HUES64 (cell line): ENCODE measurements around the gene XKR7.

ENCODE experiments used
- H3K27ac ChIP-seq: 2 replicates; pipeline ENCODE4 v1.7.0; 2013; ENCODE audit warnings: low read depth, low read length, inconsistent platforms
- H3K27me3 ChIP-seq: 2 replicates; pipeline ENCODE4 v1.6.1; 2013; ENCODE audit warnings: mild to moderate bottlenecking, low read length; ENCODE audit not compliant: insufficient read depth
- H3K36me3 ChIP-seq: 2 replicates; pipeline ENCODE4 v1.6.1; 2013; ENCODE audit warnings: mild to moderate bottlenecking, low read length; ENCODE audit not compliant: insufficient read depth
- H3K4me1 ChIP-seq: 2 replicates; pipeline ENCODE4 v1.6.1; 2013; ENCODE audit warnings: mild to moderate bottlenecking, low read length, moderate library complexity; ENCODE audit not compliant: insufficient read depth
- H3K4me3 ChIP-seq: 2 replicates; pipeline ENCODE4 v1.5.1; 2013; ENCODE audit warnings: mild to moderate bottlenecking, low read length, moderate library complexity
- H3K9ac ChIP-seq: 2 replicates; pipeline ENCODE4 v1.6.1; 2013; ENCODE audit warnings: mild to moderate bottlenecking, low read depth, low read length
- H3K9me3 ChIP-seq: 2 replicates; pipeline ENCODE4 v1.6.1; 2013; ENCODE audit warnings: low read depth, low read length; ENCODE audit not compliant: insufficient read depth
- WGBS: fragments of 150-250, 120-280 bp; methylation state at CpG from one replicate; pipeline ENCODE4 v1.1.7; 2013; ENCODE audit warnings: missing lambda C conversion rate; 5-methylcytosine and 5-hydroxymethylcytosine counted together

XKR7 gene

GRCh38 chr20:32018269-32019155, 50.6 kb downstream of the XKR7 start:
- under 1% methylated on average over 67 of the region's 67 CpGs for WGBS
- peak overlapping the region; percentile 64; the same call in 1 of the 2 replicates for H3K27ac ChIP-seq
- no peaks in the 10 kb centered on the region for H3K36me3 ChIP-seq
- peak overlapping the region; percentile 60 for H3K9ac ChIP-seq
- H3K9me3 ChIP-seq: no peaks in the 10 kb centered on the region
- peak overlapping the region; percentile 81 for H3K4me3 ChIP-seq
- H3K27me3 ChIP-seq: peaks cover 19% of the 10 kb centered on the region
- H3K4me1 ChIP-seq: peaks cover 7% of the 10 kb centered on the region

GRCh38 chr20:32019156-32019510, 51.2 kb downstream of the XKR7 start:
- peaks cover 19% of the 10 kb centered on the region for H3K27me3 ChIP-seq
- H3K27ac ChIP-seq: no peak overlapping the region
- no peaks in the 10 kb centered on the region for H3K9me3 ChIP-seq
- H3K4me3 ChIP-seq: peak overlapping the region; percentile 81
- under 1% methylated on average over 42 of the region's 42 CpGs for WGBS
- H3K9ac ChIP-seq: peak overlapping the region; percentile 60; the same call in 1 of the 2 replicates
- no peaks in the 10 kb centered on the region for H3K36me3 ChIP-seq
- peaks cover 7% of the 10 kb centered on the region for H3K4me1 ChIP-seq

- H3K27ac ChIP-seq: no peak overlapping the region
- peaks cover 7% of the 10 kb centered on the region for H3K4me1 ChIP-seq
- peaks cover 19% of the 10 kb centered on the region for H3K27me3 ChIP-seq
- no peaks in the 10 kb centered on the region for H3K36me3 ChIP-seq
- 60% methylated on average over 11 of the region's 11 CpGs for WGBS
- H3K9ac ChIP-seq: no peak overlapping the region
- H3K9me3 ChIP-seq: no peaks in the 10 kb centered on the region
- H3K4me3 ChIP-seq: peak overlapping the region; percentile 81
These were observed 51.9 kb downstream of the XKR7 start for GRCh38 chr20:32019563-32020463.

GRCh38 chr20:32021091-32021490, 53.1 kb downstream of the XKR7 start:
- Histone ChIP-seq H3K36me3 (no peaks in the 10 kb centered on the region), H3K27me3 (peaks cover 19% of the 10 kb centered on the region), H3K9me3 (no peaks in the 10 kb centered on the region), H3K4me1 (peaks cover 7% of the 10 kb centered on the region), H3K4me3 (no peak overlapping the region), H3K27ac (no peak overlapping the region), H3K9ac (no peak overlapping the region)
- 96% methylated on average over 4 of the region's 4 CpGs for WGBS

- H3K27me3 ChIP-seq: peaks cover 6% of the 10 kb centered on the region; the same call in 1 of the 2 replicates
- no peaks in the 10 kb centered on the region for H3K9me3 ChIP-seq
- WGBS: 90% methylated on average over 4 of the region's 6 CpGs
- no peak overlapping the region for H3K9ac ChIP-seq
- H3K4me1 ChIP-seq: peaks cover 2% of the 10 kb centered on the region
- no peak overlapping the region for H3K4me3 ChIP-seq
- H3K36me3 ChIP-seq: 0 out of 2 replicates have a peak, but pooled peaks cover under 1% of the 10 kb centered on the region
- H3K27ac ChIP-seq: no peak overlapping the region
These were observed 56.8 kb downstream of the XKR7 start for GRCh38 chr20:32024683-32025295.

GRCh38 chr20:32027643-32028042, 59.7 kb downstream of the XKR7 start:
- H3K27me3 ChIP-seq: 0 out of 2 replicates have a peak, but pooled peaks cover 3% of the 10 kb centered on the region
- H3K4me3 ChIP-seq: no peak overlapping the region
- 0 out of 2 replicates have a peak, but pooled peaks cover 3% of the 10 kb centered on the region for H3K36me3 ChIP-seq
- H3K27ac ChIP-seq: no peak overlapping the region
- no peaks in the 10 kb centered on the region for H3K4me1 ChIP-seq
- WGBS: 96% methylated on average over 3 of the region's 3 CpGs
- no peaks in the 10 kb centered on the region for H3K9me3 ChIP-seq
- no peak overlapping the region for H3K9ac ChIP-seq

- Histone ChIP-seq H3K4me3 (peak overlapping the region; percentile 18; the same call in 1 of the 2 replicates), H3K36me3 (0 out of 2 replicates have a peak, but pooled peaks cover 3% of the 10 kb centered on the region), H3K4me1 (no peaks in the 10 kb centered on the region), H3K27me3 (0 out of 2 replicates have a peak, but pooled peaks cover 3% of the 10 kb centered on the region), H3K9ac (no peak overlapping the region), H3K27ac (no peak overlapping the region), H3K9me3 (no peaks in the 10 kb centered on the region)
- 61% methylated on average over 12 of the region's 12 CpGs for WGBS
These were observed 60.9 kb downstream of the XKR7 start for GRCh38 chr20:32028647-32029372.

GRCh38 chr20:32029561-32029960, 61.6 kb downstream of the XKR7 start:
- no peaks in the 10 kb centered on the region for H3K4me1 ChIP-seq
- H3K4me3 ChIP-seq: no peak overlapping the region
- no peak overlapping the region for H3K9ac ChIP-seq
- H3K9me3 ChIP-seq: no peaks in the 10 kb centered on the region
- 0 out of 2 replicates have a peak, but pooled peaks cover 3% of the 10 kb centered on the region for H3K36me3 ChIP-seq
- no peak overlapping the region for H3K27ac ChIP-seq
- H3K27me3 ChIP-seq: 0 out of 2 replicates have a peak, but pooled peaks cover 3% of the 10 kb centered on the region
- 92% methylated on average over 11 of the region's 11 CpGs for WGBS

GRCh38 chr20:32031007-32031958, 63.3 kb downstream of the XKR7 start:
- H3K27me3 ChIP-seq: 0 out of 2 replicates have a peak, but pooled peaks cover 3% of the 10 kb centered on the region
- no peaks in the 10 kb centered on the region for H3K4me1 ChIP-seq
- 0 out of 2 replicates have a peak, but pooled peaks cover 3% of the 10 kb centered on the region for H3K36me3 ChIP-seq
- H3K4me3 ChIP-seq: peak overlapping the region; percentile 27
- 41% methylated on average over 59 of the region's 59 CpGs for WGBS
- H3K9me3 ChIP-seq: no peaks in the 10 kb centered on the region
- no peak overlapping the region for H3K27ac ChIP-seq
- no peak overlapping the region; the same call in 1 of the 2 replicates for H3K9ac ChIP-seq
